Fibroblast of lung (primary cell): ENCODE results near the gene MGST3. TPM values are rescaled to one million over a fixed set of nuclear protein-coding genes. Genes with fewer than 3 reads are reported as not detected.
A peak's percentile ranks its signal among the peaks of the same experiment; 100 is the strongest.

Experiments
- DNase-seq, 2 donors: peaks; one replicate each; pipeline versions ENCODE4 v3.0.0 to v3.0.0-alpha.2; 2010; ENCODE audit warnings: low read depth in 2 of 2
- H2AFZ ChIP-seq: 2 replicates; pipeline ENCODE4 v1.5.1; 2012; ENCODE audit warnings: low read length, control low read depth, inconsistent platforms
- H3K27ac ChIP-seq: 2 replicates; pipeline ENCODE4 v1.5.1; 2011; ENCODE audit warnings: low read length, control low read depth; ENCODE audit not compliant: insufficient read depth
- H3K27me3 ChIP-seq: 2 replicates; pipeline ENCODE4 v1.5.1; 2011; ENCODE audit warnings: mild to moderate bottlenecking, low read length; ENCODE audit not compliant: control insufficient read depth, insufficient read depth
- H3K36me3 ChIP-seq: 2 replicates; pipeline ENCODE4 v1.5.1; 2011; ENCODE audit warnings: low read length; ENCODE audit not compliant: control insufficient read depth, insufficient read depth
- H3K4me1 ChIP-seq: 2 replicates; pipeline ENCODE4 v1.5.1; 2011; ENCODE audit warnings: low read length; ENCODE audit not compliant: control insufficient read depth, insufficient read depth; ENCODE audit errors: extremely low read depth
- H3K4me2 ChIP-seq: 2 replicates; pipeline ENCODE4 v1.5.1; 2011; ENCODE audit warnings: low read length, control low read depth; ENCODE audit not compliant: insufficient read depth; ENCODE audit errors: extremely low read depth
- H3K4me3 ChIP-seq, 4 experiments: fragments of 200-600 bp in 1 of 4; sonication (generic) in 1 of 4; replicated peaks in 1 of 4; 2 replicates each; pipeline ENCODE4 v1.5.1; 2011 to 2016; ENCODE audit warnings: low read length in 4 of 4, low read depth in 3 of 4, mild to moderate bottlenecking in 3 of 4, control low read depth in 2 of 4, inconsistent platforms in 1 of 4, mixed read lengths in 1 of 4; ENCODE audit not compliant: insufficient read depth in 1 of 4; ENCODE audit errors: control extremely low read depth in 1 of 4
- H3K79me2 ChIP-seq: 2 replicates; pipeline ENCODE4 v1.5.1; 2012; ENCODE audit warnings: mild to moderate bottlenecking, low read length, inconsistent platforms; ENCODE audit not compliant: control insufficient read depth, insufficient read depth
- H3K9ac ChIP-seq: 2 replicates; pipeline ENCODE4 v1.5.1; 2011; ENCODE audit warnings: mild to moderate bottlenecking, low read length, control low read depth; ENCODE audit not compliant: insufficient read depth
- H3K9me3 ChIP-seq: 2 replicates; pipeline ENCODE4 v1.5.1; 2012; ENCODE audit warnings: low read depth, low read length; ENCODE audit not compliant: control insufficient read depth, insufficient read depth
- H4K20me1 ChIP-seq: 2 replicates; pipeline ENCODE4 v1.5.1; 2011; ENCODE audit warnings: low read length; ENCODE audit not compliant: control insufficient read depth, insufficient read depth; ENCODE audit errors: extremely low read depth
- CTCF ChIP-seq, 2 donors: IDR thresholded peaks in 1 of 2; conservative IDR thresholded peaks in 1 of 2; 1 replicate in 1 of 2; 2 replicates in 1 of 2; pipeline ENCODE4 v1.5.1; 2011 to 2012; ENCODE audit warnings: low read length in 2 of 2, control low read depth in 1 of 2, inconsistent platforms in 1 of 2, low read depth in 1 of 2, mild to moderate bottlenecking in 1 of 2
- EZH2 ChIP-seq: IDR thresholded peaks from 2 replicates; pipeline ENCODE4 v1.5.1; 2012; ENCODE audit warnings: low read length, control low read depth, mild to moderate bottlenecking; ENCODE audit errors: missing control alignments
- polyA plus RNA-seq, 2 donors: library from polyadenylated mRNA; depleted of rRNA in 1 of 2; stranded (reverse) in 1 of 2; unstranded in 1 of 2; fragments of >200 nt; gene quantifications; 2 replicates each; pipeline ENCODE4 v1.2.1, GENCODE V29; 2011 to 2012; ENCODE audit warnings: missing spikeins in 1 of 2
- total RNA-seq: library from RNA; depleted of rRNA; stranded (reverse); fragments of >200 nt; gene quantifications from 2 replicates; pipeline ENCODE4 v1.2.1, GENCODE V29; 2014

MGST3 gene
- total and polyA plus RNA-seq, 2 donors (not counting 1 experiment from before 2014, with no cell fraction given): 346 to 355 TPM

GRCh38 chr1:165639821-165640623 is 9.0 kb downstream of the MGST3 start:
- Histone ChIP-seq H3K27me3 (no peaks in the 10 kb centered on the region), H3K4me1 (peaks cover 6% of the 10 kb centered on the region), H2AFZ (no peak overlapping the region), H3K9ac (no peak overlapping the region), H3K9me3 (no peaks in the 10 kb centered on the region), H3K36me3 (peaks cover 3% of the 10 kb centered on the region), H3K4me2 (no peak overlapping the region), H3K4me3 (no peak overlapping the region), H3K79me2 (peaks cover 54% of the 10 kb centered on the region), H3K27ac (no peak overlapping the region), H4K20me1 (no peaks in the 10 kb centered on the region)
- TF ChIP-seq CTCF (conservative IDR thresholded peaks at IDR 0.05 in 1 of 2, IDR thresholded peaks at IDR 0.05 in 1 of 2; ENCODE audit: low read depth in 1 of 2, low read length in 2 of 2): no peak
- TF ChIP-seq EZH2: no peak
- peak in 1 of 2 donors; percentile 50 for DNase-seq

GRCh38 chr1:165641231-165641987 is 10.4 kb downstream of the MGST3 start:
- TF ChIP-seq EZH2: no peak
- TF ChIP-seq CTCF (conservative IDR thresholded peaks at IDR 0.05 in 1 of 2, IDR thresholded peaks at IDR 0.05 in 1 of 2; ENCODE audit: low read depth in 1 of 2, low read length in 2 of 2): no peak

GRCh38 chr1:165644064-165644735 is 13.2 kb downstream of the MGST3 start:
- Histone ChIP-seq H4K20me1 (no peaks in the 10 kb centered on the region), H3K36me3 (peaks cover 4% of the 10 kb centered on the region), H3K79me2 (peaks cover 63% of the 10 kb centered on the region), H3K27me3 (no peaks in the 10 kb centered on the region), H3K9me3 (no peaks in the 10 kb centered on the region), H3K4me3 (no peak overlapping the region), H3K27ac (no peak overlapping the region), H3K4me1 (peaks cover 4% of the 10 kb centered on the region), H3K9ac (no peak overlapping the region), H3K4me2 (no peak overlapping the region), H2AFZ (no peak overlapping the region)
- DNase-seq: no peak
- TF ChIP-seq CTCF (conservative IDR thresholded peaks at IDR 0.05 in 1 of 2, IDR thresholded peaks at IDR 0.05 in 1 of 2; ENCODE audit: low read depth in 1 of 2, low read length in 2 of 2) (no peak), EZH2 (no peak)

More at GRCh38 chr1:165641231-165641987, 10.4 kb downstream of the MGST3 start:
- no peak overlapping the region for H3K4me2 ChIP-seq
- H2AFZ ChIP-seq: no peak overlapping the region
- H3K27me3 ChIP-seq: no peaks in the 10 kb centered on the region
- peak; percentile 54 to 62 for DNase-seq
- H3K9me3 ChIP-seq: no peaks in the 10 kb centered on the region
- peaks cover 6% of the 10 kb centered on the region for H3K4me1 ChIP-seq
- peaks cover 2% of the 10 kb centered on the region for H3K36me3 ChIP-seq
- no peaks in the 10 kb centered on the region for H4K20me1 ChIP-seq
- no peak overlapping the region for H3K4me3 ChIP-seq
- peaks cover 53% of the 10 kb centered on the region for H3K79me2 ChIP-seq
- H3K9ac ChIP-seq: no peak overlapping the region
- no peak overlapping the region for H3K27ac ChIP-seq
